Activated T-helper 17 cell treated with anti-CD3 and anti-CD28 coated beads, Interleukin-2, amount 50 U/mL, for 72 hours (primary cell): ENCODE results near the gene RPS6KA2. TPM values are rescaled to one million over a fixed set of nuclear protein-coding genes. Genes with fewer than 3 reads are reported as not detected.

ENCODE experiments used
- ATAC-seq: fragments of 150-1000 bp; cut with Tn5 transposase; replicated peaks from 2 replicates; pipeline ENCODE4 v1.10.0; 2021; ENCODE audit warnings: mild to moderate bottlenecking, moderate library complexity
- H3K27ac Mint-ChIP-seq: one replicate; pipeline ENCODE4 v1.8.0; 2022; ENCODE audit warnings: mixed read lengths
- H3K27me3 Mint-ChIP-seq: one replicate; pipeline ENCODE4 v1.8.0; 2022; ENCODE audit warnings: mixed read lengths
- H3K36me3 Mint-ChIP-seq: one replicate; pipeline ENCODE4 v1.8.0; 2022; ENCODE audit warnings: low read depth, mild to moderate bottlenecking, mixed read lengths
- H3K4me1 Mint-ChIP-seq: one replicate; pipeline ENCODE4 v1.8.0; 2022; ENCODE audit warnings: mixed read lengths
- H3K4me3 Mint-ChIP-seq: one replicate; pipeline ENCODE4 v1.8.0; 2022; ENCODE audit warnings: mild to moderate bottlenecking, mixed read lengths
- H3K9me3 Mint-ChIP-seq: one replicate; pipeline ENCODE4 v1.8.0; 2022; ENCODE audit warnings: mixed read lengths
- total RNA-seq, 2 donors: library from RNA; stranded (reverse); gene quantifications; one replicate each; pipeline ENCODE4 v1.2.3, GENCODE V29; 2022

The RPS6KA2 gene
- total RNA-seq, 2 donors from 2014 or later: 1.3 to 1.5 TPM

- ATAC-seq: no peak
- H3K9me3 Mint-ChIP-seq: no peaks in the 10 kb centered on the region
- no peaks in the 10 kb centered on the region for H3K36me3 Mint-ChIP-seq
- no peak overlapping the region for H3K27ac Mint-ChIP-seq
- H3K27me3 Mint-ChIP-seq: no peaks in the 10 kb centered on the region
- no peak overlapping the region for H3K4me3 Mint-ChIP-seq
- peaks cover 13% of the 10 kb centered on the region for H3K4me1 Mint-ChIP-seq
Measured at GRCh38 chr6:166486536-166486880, 140.5 kb downstream of the RPS6KA2 start.

GRCh38 chr6:166485651-166486535 is 141.2 kb downstream of the RPS6KA2 start:
- H3K27ac Mint-ChIP-seq: no peak overlapping the region
- H3K9me3 Mint-ChIP-seq: no peaks in the 10 kb centered on the region
- no peak for ATAC-seq
- peaks cover 13% of the 10 kb centered on the region for H3K4me1 Mint-ChIP-seq
- H3K4me3 Mint-ChIP-seq: no peak overlapping the region
- no peaks in the 10 kb centered on the region for H3K36me3 Mint-ChIP-seq
- no peaks in the 10 kb centered on the region for H3K27me3 Mint-ChIP-seq

- no peak for ATAC-seq
- Mint-ChIP-seq H3K9me3 (no peaks in the 10 kb centered on the region), H3K4me1 (peaks cover 13% of the 10 kb centered on the region), H3K36me3 (no peaks in the 10 kb centered on the region), H3K27ac (no peak overlapping the region), H3K4me3 (no peak overlapping the region), H3K27me3 (no peaks in the 10 kb centered on the region)
Measured at GRCh38 chr6:166484863-166485262, 142.2 kb downstream of the RPS6KA2 start.

GRCh38 chr6:166483573-166484250 is 143.3 kb downstream of the RPS6KA2 start:
- H3K4me1 Mint-ChIP-seq: peaks cover 13% of the 10 kb centered on the region

GRCh38 chr6:166483026-166483425 is 144.0 kb downstream of the RPS6KA2 start:
- no peaks in the 10 kb centered on the region for H3K9me3 Mint-ChIP-seq
- ATAC-seq: no peak
- no peak overlapping the region for H3K27ac Mint-ChIP-seq
- H3K27me3 Mint-ChIP-seq: no peaks in the 10 kb centered on the region
- no peak overlapping the region for H3K4me3 Mint-ChIP-seq
- H3K4me1 Mint-ChIP-seq: peaks cover 9% of the 10 kb centered on the region
- H3K36me3 Mint-ChIP-seq: no peaks in the 10 kb centered on the region

More at GRCh38 chr6:166483573-166484250, 143.3 kb downstream of the RPS6KA2 start:
- Mint-ChIP-seq H3K27me3 (no peaks in the 10 kb centered on the region), H3K27ac (no peak overlapping the region), H3K9me3 (no peaks in the 10 kb centered on the region), H3K36me3 (no peaks in the 10 kb centered on the region), H3K4me3 (no peak overlapping the region)
- ATAC-seq: no peak

- Mint-ChIP-seq H3K9me3 (no peaks in the 10 kb centered on the region), H3K27me3 (no peaks in the 10 kb centered on the region), H3K4me3 (no peak overlapping the region), H3K36me3 (no peaks in the 10 kb centered on the region), H3K4me1 (no peaks in the 10 kb centered on the region), H3K27ac (no peak overlapping the region)
- no peak for ATAC-seq
Measured at GRCh38 chr6:166478782-166479592, 148.1 kb downstream of the RPS6KA2 start.

GRCh38 chr6:166477647-166478365 is 149.2 kb downstream of the RPS6KA2 start:
- Mint-ChIP-seq H3K4me1 (no peaks in the 10 kb centered on the region), H3K27me3 (no peaks in the 10 kb centered on the region), H3K9me3 (no peaks in the 10 kb centered on the region), H3K27ac (no peak overlapping the region), H3K4me3 (no peak overlapping the region), H3K36me3 (no peaks in the 10 kb centered on the region)
- ATAC-seq: no peak

- Mint-ChIP-seq H3K27me3 (no peaks in the 10 kb centered on the region), H3K27ac (no peak overlapping the region), H3K4me1 (no peaks in the 10 kb centered on the region), H3K4me3 (no peak overlapping the region), H3K36me3 (no peaks in the 10 kb centered on the region), H3K9me3 (no peaks in the 10 kb centered on the region)
- ATAC-seq: no peak
Measured at GRCh38 chr6:166476634-166477215, 150.3 kb downstream of the RPS6KA2 start.

GRCh38 chr6:166476061-166476591 is 150.9 kb downstream of the RPS6KA2 start:
- H3K9me3 Mint-ChIP-seq: no peaks in the 10 kb centered on the region

GRCh38 chr6:166474721-166475565 is 152.1 kb downstream of the RPS6KA2 start:
- no peaks in the 10 kb centered on the region for H3K4me1 Mint-ChIP-seq

More at GRCh38 chr6:166476061-166476591, 150.9 kb downstream of the RPS6KA2 start:
- H3K36me3 Mint-ChIP-seq: no peaks in the 10 kb centered on the region
- ATAC-seq: no peak
- no peaks in the 10 kb centered on the region for H3K4me1 Mint-ChIP-seq
- no peak overlapping the region for H3K4me3 Mint-ChIP-seq
- H3K27ac Mint-ChIP-seq: no peak overlapping the region
- H3K27me3 Mint-ChIP-seq: no peaks in the 10 kb centered on the region

GRCh38 chr6:166473886-166474571 is 153.0 kb downstream of the RPS6KA2 start:
- no peaks in the 10 kb centered on the region for H3K36me3 Mint-ChIP-seq
- no peaks in the 10 kb centered on the region for H3K27me3 Mint-ChIP-seq
- ATAC-seq: no peak
- H3K4me3 Mint-ChIP-seq: no peak overlapping the region
- H3K9me3 Mint-ChIP-seq: no peaks in the 10 kb centered on the region
- H3K4me1 Mint-ChIP-seq: no peaks in the 10 kb centered on the region
- no peak overlapping the region for H3K27ac Mint-ChIP-seq

More at GRCh38 chr6:166474721-166475565, 152.1 kb downstream of the RPS6KA2 start:
- H3K27ac Mint-ChIP-seq: no peak overlapping the region
- H3K36me3 Mint-ChIP-seq: no peaks in the 10 kb centered on the region
- no peaks in the 10 kb centered on the region for H3K27me3 Mint-ChIP-seq
- no peak for ATAC-seq
- H3K9me3 Mint-ChIP-seq: no peaks in the 10 kb centered on the region
- no peak overlapping the region for H3K4me3 Mint-ChIP-seq

- no peak overlapping the region for H3K27ac Mint-ChIP-seq
- H3K4me3 Mint-ChIP-seq: no peak overlapping the region
- H3K4me1 Mint-ChIP-seq: no peaks in the 10 kb centered on the region
- no peaks in the 10 kb centered on the region for H3K36me3 Mint-ChIP-seq
- ATAC-seq: no peak
- H3K27me3 Mint-ChIP-seq: no peaks in the 10 kb centered on the region
- H3K9me3 Mint-ChIP-seq: no peaks in the 10 kb centered on the region
Measured at GRCh38 chr6:166472636-166473035, 154.4 kb downstream of the RPS6KA2 start.
